ENCODE results near the gene FAM110C.

The FAM110C gene

GRCh38 chr2:85761-86160 is 39.5 kb upstream of the FAM110C start:
- Histone ChIP-seq H3K9ac (ENCODE audit: low read length) (no peak overlapping the region), H3K4me2 (ENCODE audit: low read length) (no peak overlapping the region), H3K36me3 (ENCODE audit: insufficient read depth, low read length) (no peaks in the 10 kb centered on the region), H3K27ac (ENCODE audit: low read depth, low read length, poor library complexity, severe bottlenecking) (no peak overlapping the region), H3K4me1 (ENCODE audit: insufficient read depth, low read length, severe bottlenecking) (no peaks in the 10 kb centered on the region), H3F3A (ENCODE audit: insufficient read depth, low read length) (no peaks in the 10 kb centered on the region), H2AFZ (ENCODE audit: low read length) (no peak overlapping the region), H3K27me3 (ENCODE audit: insufficient read depth, low read length) (no peaks in the 10 kb centered on the region), H3K79me2 (ENCODE audit: insufficient read depth, low read length) (no peaks in the 10 kb centered on the region), H3K4me3 (ENCODE audit: low read depth, low read length, poor library complexity, severe bottlenecking) (no peak overlapping the region), H4K20me1 (ENCODE audit: insufficient read depth, low read length) (no peaks in the 10 kb centered on the region), H3K9me2 (ENCODE audit: low read depth, low read length) (no peaks in the 10 kb centered on the region), H3K9me3 (ENCODE audit: low read length) (no peaks in the 10 kb centered on the region)
- TF ChIP-seq, protein P1, sequence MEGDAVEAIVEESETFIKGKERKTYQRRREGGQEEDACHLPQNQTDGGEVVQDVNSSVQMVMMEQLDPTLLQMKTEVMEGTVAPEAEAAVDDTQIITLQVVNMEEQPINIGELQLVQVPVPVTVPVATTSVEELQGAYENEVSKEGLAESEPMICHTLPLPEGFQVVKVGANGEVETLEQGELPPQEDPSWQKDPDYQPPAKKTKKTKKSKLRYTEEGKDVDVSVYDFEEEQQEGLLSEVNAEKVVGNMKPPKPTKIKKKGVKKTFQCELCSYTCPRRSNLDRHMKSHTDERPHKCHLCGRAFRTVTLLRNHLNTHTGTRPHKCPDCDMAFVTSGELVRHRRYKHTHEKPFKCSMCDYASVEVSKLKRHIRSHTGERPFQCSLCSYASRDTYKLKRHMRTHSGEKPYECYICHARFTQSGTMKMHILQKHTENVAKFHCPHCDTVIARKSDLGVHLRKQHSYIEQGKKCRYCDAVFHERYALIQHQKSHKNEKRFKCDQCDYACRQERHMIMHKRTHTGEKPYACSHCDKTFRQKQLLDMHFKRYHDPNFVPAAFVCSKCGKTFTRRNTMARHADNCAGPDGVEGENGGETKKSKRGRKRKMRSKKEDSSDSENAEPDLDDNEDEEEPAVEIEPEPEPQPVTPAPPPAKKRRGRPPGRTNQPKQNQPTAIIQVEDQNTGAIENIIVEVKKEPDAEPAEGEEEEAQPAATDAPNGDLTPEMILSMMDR (IDR thresholded peaks at IDR 0.05; ENCODE audit: low read length): no peak
- TF ChIP-seq EZH2 (IDR thresholded peaks at IDR 0.05; ENCODE audit: borderline replicate concordance, low read length): no peak

DNA sequence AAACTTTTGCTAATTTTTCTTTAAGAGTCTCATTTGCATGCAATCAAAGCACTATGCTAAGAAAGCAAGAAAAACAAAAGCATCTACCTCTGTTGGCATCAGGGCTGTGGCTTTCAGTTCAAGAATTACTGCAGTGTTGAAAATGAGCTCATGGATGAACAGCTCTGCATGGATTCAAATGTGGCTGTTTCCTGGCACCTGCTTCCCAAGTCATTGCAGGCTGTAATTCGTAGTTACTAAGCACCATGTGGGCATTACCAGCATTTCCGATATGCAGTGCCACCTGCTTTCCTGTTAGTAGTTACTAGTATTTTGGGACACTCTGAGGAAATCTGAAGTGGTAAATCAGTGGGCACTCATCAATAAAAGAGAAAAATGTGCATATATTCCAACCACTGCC is 37.8 kb upstream of the FAM110C start:
- Histone ChIP-seq H3K9me3 (ENCODE audit: low read length) (no peaks in the 10 kb centered on the region), H3K4me1 (ENCODE audit: insufficient read depth, low read length, severe bottlenecking) (no peaks in the 10 kb centered on the region), H3K79me2 (ENCODE audit: insufficient read depth, low read length) (no peaks in the 10 kb centered on the region), H3K4me3 (ENCODE audit: low read depth, low read length, poor library complexity, severe bottlenecking) (no peak overlapping the region), H3K9me2 (ENCODE audit: low read depth, low read length) (no peaks in the 10 kb centered on the region), H2AFZ (ENCODE audit: low read length) (no peak overlapping the region), H3K27me3 (ENCODE audit: insufficient read depth, low read length) (no peaks in the 10 kb centered on the region), H3K4me2 (ENCODE audit: low read length) (no peak overlapping the region), H3F3A (ENCODE audit: insufficient read depth, low read length) (no peaks in the 10 kb centered on the region), H3K27ac (ENCODE audit: low read depth, low read length, poor library complexity, severe bottlenecking) (no peak overlapping the region), H3K9ac (ENCODE audit: low read length) (no peak overlapping the region), H4K20me1 (ENCODE audit: insufficient read depth, low read length) (no peaks in the 10 kb centered on the region), H3K36me3 (ENCODE audit: insufficient read depth, low read length) (no peaks in the 10 kb centered on the region)
- TF ChIP-seq EZH2 (IDR thresholded peaks at IDR 0.05; ENCODE audit: borderline replicate concordance, low read length): no peak

DNA sequence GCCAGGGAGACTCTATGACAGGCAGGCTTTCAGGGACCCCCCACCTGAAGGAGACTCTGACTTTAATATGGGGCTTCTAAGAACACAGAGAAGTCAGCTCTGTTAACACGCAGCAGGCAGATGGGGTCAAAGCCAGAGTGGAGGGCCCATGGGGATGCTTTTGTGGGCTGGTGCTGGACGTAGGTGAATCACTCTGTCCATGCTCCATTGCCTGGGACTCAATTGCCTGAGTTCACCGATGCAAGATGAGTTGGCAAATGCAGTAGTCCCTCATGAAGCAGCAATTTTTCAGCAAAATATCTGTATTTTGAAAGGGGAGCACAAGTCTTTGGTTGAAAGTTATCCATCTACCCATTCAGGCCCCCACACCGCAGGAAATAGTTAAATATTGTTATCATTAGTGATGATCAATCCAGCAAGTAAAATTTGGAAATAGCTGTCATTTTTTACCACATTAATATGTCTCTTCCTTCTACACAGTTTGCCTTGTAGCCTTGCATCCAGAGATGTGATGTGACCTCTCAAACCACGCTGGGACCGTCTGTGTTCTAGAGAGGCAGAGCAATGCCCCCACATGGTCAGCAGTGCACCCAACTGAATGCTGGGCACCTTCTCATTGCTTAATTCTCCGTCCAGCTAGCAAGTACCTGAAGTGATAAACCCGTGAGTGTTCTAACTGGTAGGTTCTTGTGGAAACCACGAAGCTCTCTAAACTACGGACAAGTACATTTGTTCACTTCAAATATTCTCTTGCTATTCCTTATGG is 34.8 kb upstream of the FAM110C start:
- no peaks in the 10 kb centered on the region for H3F3A ChIP-seq (ENCODE audit: insufficient read depth, low read length)
- TF ChIP-seq, protein P1 (IDR thresholded peaks at IDR 0.05; ENCODE audit: low read length): no peak
- no peak for TF ChIP-seq EZH2 (IDR thresholded peaks at IDR 0.05; ENCODE audit: borderline replicate concordance, low read length)
- H2AFZ ChIP-seq (ENCODE audit: low read length): no peak overlapping the region
- H3K9ac ChIP-seq (ENCODE audit: low read length): no peak overlapping the region
- no peaks in the 10 kb centered on the region for H3K9me2 ChIP-seq (ENCODE audit: low read depth, low read length)
- H3K27ac ChIP-seq (ENCODE audit: low read depth, low read length, poor library complexity, severe bottlenecking): no peak overlapping the region
- no peaks in the 10 kb centered on the region for H3K9me3 ChIP-seq (ENCODE audit: low read length)
- H3K27me3 ChIP-seq (ENCODE audit: insufficient read depth, low read length): no peaks in the 10 kb centered on the region
- no peaks in the 10 kb centered on the region for H3K36me3 ChIP-seq (ENCODE audit: insufficient read depth, low read length)
- H3K4me3 ChIP-seq (ENCODE audit: low read depth, low read length, poor library complexity, severe bottlenecking): no peak overlapping the region
- no peaks in the 10 kb centered on the region for H3K79me2 ChIP-seq (ENCODE audit: insufficient read depth, low read length)
- no peak overlapping the region for H3K4me2 ChIP-seq (ENCODE audit: low read length)
- H3K4me1 ChIP-seq (ENCODE audit: insufficient read depth, low read length, severe bottlenecking): no peaks in the 10 kb centered on the region
- H4K20me1 ChIP-seq (ENCODE audit: insufficient read depth, low read length): no peaks in the 10 kb centered on the region

GRCh38 chr2:80378-80777 is 34.1 kb upstream of the FAM110C start:
- H4K20me1 ChIP-seq (ENCODE audit: insufficient read depth, low read length): no peaks in the 10 kb centered on the region
- no peaks in the 10 kb centered on the region for H3K4me1 ChIP-seq (ENCODE audit: insufficient read depth, low read length, severe bottlenecking)
- H3K9ac ChIP-seq (ENCODE audit: low read length): no peak overlapping the region
- no peak overlapping the region for H3K4me2 ChIP-seq (ENCODE audit: low read length)
- H3K4me3 ChIP-seq (ENCODE audit: low read depth, low read length, poor library complexity, severe bottlenecking): no peak overlapping the region
- H3K36me3 ChIP-seq (ENCODE audit: insufficient read depth, low read length): no peaks in the 10 kb centered on the region
- H3F3A ChIP-seq (ENCODE audit: insufficient read depth, low read length): no peaks in the 10 kb centered on the region
- H3K9me3 ChIP-seq (ENCODE audit: low read length): no peaks in the 10 kb centered on the region
- H3K9me2 ChIP-seq (ENCODE audit: low read depth, low read length): no peaks in the 10 kb centered on the region
- TF ChIP-seq, protein P1 (IDR thresholded peaks at IDR 0.05; ENCODE audit: low read length): no peak
- TF ChIP-seq EZH2 (IDR thresholded peaks at IDR 0.05; ENCODE audit: borderline replicate concordance, low read length): no peak
- no peaks in the 10 kb centered on the region for H3K79me2 ChIP-seq (ENCODE audit: insufficient read depth, low read length)
- no peak overlapping the region for H2AFZ ChIP-seq (ENCODE audit: low read length)
- no peak overlapping the region for H3K27ac ChIP-seq (ENCODE audit: low read depth, low read length, poor library complexity, severe bottlenecking)
- H3K27me3 ChIP-seq (ENCODE audit: insufficient read depth, low read length): no peaks in the 10 kb centered on the region

Measured in OCI-LY1 (cell line).